Stimulated activated CD4-positive, alpha-beta T cell treated with anti-CD3 and anti-CD28 coated beads, Interleukin-12 subunit alpha, Interleukin-12 subunit beta, amount 100 ng/mL, for 24 hours (primary cell): ENCODE measurements around the gene EVI2B.
"Not testable (repeated sequence)": the region's sequence is repeated elsewhere in the genome, so short reads cannot be mapped to it uniquely, and the experiment has no call there.

Source experiments
- DNase-seq, 2 experiments: peaks; one replicate each; pipeline ENCODE4 v3.0.0-alpha.2; 2020; ENCODE audit warnings: low read depth in 2 of 2

Gene EVI2B

GRCh38 chr17:31313982-31314781 lies at the start of gene EVI2B:
Gene EVI2B, minus strand, starts transcription at chr17:31314054. Its CDS starts 8,445 bp downstream, at chr17:31305609.
- DNase-seq: no peak

DNA sequence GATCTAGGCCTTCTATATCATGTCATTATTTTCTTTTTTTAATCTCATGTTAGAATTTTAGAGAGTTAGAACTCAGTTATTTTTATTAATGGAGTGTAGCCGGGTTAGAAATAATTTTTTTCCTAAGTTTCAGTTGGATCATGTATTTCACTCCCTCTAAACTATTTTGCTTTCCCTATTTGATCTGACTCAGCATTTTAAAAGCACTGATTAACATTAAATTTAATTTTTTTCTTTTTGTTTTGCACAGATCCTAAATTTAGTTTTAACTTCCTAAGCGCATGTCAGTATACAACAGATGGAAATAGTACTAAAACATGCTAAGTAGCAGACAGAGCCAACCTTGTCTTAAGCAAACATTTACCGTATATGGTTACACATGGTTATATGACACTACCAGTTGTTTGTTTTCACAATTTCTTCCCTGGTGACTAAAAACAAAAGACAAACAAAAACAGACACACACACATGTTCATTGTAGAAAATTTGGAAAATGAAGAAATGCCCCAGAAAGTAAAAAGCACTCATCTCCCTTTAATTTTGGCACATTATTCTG lies 44.1 kb upstream of the EVI2B start:
- DNase-seq: no peak

DNA sequence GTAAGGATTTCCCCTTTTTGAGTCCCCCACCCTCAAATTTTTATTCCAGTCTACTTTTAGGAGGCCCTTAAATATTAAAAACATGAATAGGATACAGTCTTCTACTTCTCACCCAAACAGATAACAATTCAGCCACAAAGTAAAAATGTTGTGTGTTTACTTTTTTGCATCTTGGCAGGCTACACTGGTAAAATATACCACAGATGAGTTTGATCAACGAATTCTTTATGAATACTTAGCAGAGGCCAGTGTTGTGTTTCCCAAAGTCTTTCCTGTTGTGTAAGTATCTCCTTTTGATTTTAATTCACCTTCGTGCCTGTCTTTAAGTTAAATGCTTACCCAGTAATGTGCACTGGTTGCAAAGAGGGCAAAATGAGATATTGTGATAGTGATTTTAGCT lies 43.2 kb upstream of the EVI2B start:
- no peak for DNase-seq

- no peak for DNase-seq
These were observed 42.1 kb upstream of the EVI2B start for GRCh38 chr17:31355935-31356334.

- no peak for DNase-seq
These were observed 35.6 kb upstream of the EVI2B start for GRCh38 chr17:31349454-31349853.

GRCh38 chr17:31345191-31345747 lies 31.4 kb upstream of the EVI2B start:
- DNase-seq: not testable (repeated sequence)

GRCh38 chr17:31339906-31340661 lies 26.2 kb upstream of the EVI2B start:
- DNase-seq: no peak

- no peak for DNase-seq
These were observed 15.4 kb upstream of the EVI2B start for GRCh38 chr17:31329221-31329620.

DNA sequence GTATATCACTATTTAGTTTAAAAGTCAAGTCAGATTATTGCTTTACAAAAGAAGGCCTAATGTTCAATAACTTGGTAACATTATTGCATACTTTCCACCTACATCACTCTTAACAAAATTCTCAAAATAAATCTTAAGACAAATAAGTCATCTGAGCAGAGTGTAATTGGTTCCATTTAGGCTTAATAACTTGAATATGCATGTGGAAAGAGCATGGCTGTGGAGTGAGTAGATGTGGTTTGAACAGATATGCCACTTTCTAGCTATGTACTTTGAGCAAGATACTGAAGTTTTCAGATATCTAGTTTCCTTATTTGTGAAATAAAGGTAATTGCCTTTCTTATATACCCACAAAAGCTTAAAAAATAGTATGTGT lies 14.3 kb upstream of the EVI2B start:
- no peak for DNase-seq

- DNase-seq: no peak
These were observed 13.8 kb upstream of the EVI2B start for GRCh38 chr17:31327534-31328159.

DNA sequence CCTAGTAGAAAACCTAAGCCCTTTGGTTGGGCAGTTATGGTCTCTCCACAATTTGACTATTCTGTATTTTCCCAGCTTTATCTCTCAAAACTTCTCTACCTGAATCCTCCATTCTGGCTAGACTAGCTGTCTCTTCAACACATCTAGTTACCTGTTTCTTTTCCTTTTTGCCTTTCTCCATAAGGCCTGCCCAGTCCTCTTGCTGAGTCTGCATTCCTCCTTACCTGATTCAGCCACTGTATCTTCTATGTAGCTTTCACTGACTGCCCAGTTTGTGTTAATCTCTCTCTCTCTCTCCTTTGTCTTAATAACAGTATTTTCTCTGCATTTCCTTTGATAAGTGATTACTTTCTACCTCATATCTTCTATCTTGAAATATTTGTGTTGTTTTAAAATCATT lies 9.7 kb upstream of the EVI2B start:
- DNase-seq: no peak

- DNase-seq: no peak
These were observed 8.1 kb upstream of the EVI2B start for GRCh38 chr17:31321966-31322365.

DNA sequence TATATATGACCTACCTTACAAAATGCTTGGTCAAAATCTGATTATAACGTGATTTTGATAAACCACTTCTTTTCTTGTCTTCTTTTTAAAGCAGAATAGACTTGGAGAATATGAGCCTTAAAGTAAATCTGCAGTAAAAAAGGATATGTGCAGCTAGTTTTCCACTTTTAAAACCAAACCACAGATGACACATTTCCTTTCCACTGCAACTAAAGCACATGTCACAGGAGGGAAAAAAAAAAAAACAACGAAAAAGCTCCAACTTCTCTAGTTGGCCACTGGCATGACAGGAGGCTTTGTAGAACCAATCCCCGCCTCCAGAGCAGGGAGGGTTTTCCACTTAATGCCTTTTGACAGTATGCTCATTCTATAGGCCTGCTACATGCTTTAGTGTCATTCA lies 7.6 kb upstream of the EVI2B start, which contains the start of gene EVI2A:
Gene EVI2A, minus strand, starts transcription at position 142 of the 400 bp plus-strand sequence. CDS start 2,609 bp downstream, outside the sequence.
- DNase-seq: peak; percentile 50 to 66

DNA sequence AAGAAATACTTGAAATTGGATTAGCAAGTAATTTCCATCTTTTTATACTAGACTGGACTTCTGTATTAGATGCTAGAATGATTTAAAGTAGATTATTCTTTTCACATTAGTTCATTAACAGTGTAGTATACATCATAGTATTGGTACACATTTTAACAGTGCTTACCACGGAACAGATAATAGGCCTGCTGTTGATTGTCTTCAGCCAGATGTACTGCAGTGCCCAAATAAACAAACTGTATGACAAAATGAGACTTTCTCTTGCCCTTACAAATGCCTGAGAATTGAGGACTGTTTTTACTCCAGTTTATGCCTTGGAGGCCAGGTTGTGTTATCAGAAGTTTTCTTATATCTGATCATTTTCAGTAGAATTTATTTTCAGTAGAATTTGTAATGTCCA lies 6.9 kb upstream of the EVI2B start:
- no peak for DNase-seq

- DNase-seq: no peak
These were observed 6.4 kb upstream of the EVI2B start for GRCh38 chr17:31320241-31320640.

DNA sequence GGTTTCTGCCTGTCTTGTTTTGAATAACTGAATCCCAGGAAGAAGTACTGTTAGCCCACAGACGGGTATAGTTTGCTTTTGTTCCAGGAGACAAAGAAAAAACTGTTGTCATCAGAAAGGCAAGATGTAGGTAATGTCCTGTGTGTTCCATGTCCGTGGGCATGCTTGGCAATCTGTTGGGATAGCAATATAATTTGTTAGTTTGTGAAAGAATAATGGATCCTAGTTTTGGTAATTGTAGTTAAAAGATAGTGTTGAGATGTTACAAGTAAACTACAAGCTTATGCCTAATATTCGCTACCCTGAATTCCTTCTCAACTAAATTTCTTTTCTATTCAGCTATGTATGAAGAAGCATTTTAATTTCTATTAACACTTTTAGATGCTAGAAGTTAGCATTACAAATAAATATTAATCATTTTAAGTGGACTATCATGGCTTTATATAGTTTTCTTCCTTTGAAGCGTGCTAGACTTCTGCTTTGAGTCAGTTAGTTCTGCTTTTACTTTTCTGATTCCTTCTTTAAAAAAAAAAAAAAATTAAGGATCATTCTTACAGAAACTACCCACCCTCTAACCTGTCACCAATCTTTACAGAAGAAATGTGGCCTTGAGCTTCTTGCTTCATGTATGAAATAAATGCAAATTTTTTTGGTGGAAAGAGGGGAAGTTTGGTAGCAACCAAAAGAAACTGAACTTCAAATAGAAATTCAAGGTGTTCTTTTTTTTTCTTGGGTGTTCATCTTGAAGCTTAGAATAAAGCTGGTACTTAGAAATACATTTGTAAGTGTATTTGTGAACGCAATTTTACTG lies 5.2 kb upstream of the EVI2B start:
- no peak for DNase-seq

DNA sequence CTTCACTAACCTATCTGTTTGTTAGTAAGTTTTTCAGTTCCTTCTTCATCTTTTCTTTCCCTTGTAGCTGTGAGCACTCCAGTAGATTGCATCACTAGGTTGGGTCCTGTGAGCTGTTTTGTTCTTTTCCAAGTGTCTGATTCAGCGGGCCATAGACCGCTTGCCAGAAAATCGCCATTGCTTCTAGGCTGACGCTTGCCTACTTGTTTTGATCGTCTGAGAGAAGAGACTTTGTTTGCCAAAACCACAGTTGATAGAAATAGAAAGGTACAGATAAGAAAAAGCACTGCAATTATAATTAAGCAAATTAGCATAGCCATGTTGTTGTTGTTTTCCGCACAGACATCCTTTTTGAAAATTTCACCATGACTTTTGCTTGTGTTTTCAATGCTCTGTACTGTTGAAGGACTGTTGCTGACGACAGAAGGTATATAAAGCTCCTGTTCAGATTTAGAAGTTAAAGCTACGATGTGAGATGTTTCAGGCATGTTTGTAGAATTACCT lies 4.5 kb upstream of the EVI2B start:
- DNase-seq: peak in 1 of 2 experiments; percentile 31

DNA sequence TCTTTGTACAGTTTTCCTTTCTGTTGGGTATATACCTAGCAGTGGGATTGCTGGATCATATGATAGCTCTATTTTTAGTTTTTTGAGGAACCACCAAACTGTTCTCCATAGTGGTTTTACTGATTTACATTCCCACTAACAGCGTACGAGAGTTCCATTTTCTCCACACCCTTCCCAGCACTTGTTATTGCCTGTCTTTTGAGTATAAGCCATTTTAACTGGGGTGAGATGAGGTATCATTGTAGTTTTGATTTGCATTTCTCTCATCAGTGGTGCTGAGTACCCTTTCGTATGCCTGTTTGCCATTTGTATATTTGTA lies 887 bp upstream of the EVI2B start:
- DNase-seq: no peak

DNA sequence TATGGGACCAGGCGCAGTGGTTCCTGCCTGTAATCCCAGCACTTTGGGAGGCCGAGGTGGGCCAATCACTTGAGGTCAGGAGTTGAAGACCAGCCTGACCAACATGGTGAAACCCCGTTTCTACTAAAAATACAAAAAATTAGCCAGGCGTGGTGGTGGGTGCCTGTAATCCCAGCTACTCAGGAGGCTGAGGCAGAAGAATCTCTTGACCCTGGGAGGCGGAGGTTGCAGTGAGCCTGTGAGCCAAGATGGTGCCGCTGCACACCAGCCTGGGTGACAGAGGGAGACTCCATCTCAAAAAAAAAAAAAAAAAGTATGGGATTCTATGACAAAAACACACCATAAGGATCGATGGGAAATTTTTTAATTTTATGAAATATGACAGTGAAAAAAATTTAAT lies 1.6 kb downstream of the EVI2B start:
- not testable (repeated sequence) for DNase-seq

DNA sequence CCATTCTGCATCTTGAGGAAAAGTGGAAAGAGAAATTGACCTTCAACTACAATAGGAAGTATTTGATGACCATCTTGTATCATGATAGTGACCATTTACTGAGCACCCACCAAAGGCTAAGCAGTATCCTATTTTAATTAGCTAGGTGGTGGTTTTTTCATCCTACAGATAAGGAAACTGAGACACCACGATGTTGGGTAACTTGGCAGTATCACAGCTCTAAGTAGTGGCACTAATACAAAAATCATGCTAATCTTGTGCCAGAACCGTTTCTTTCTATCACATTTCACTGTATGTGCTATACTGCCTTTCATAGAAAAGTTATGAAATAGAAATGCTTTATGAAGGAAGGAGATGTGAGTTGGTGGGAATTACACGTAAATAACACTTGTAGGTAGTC lies 2.3 kb downstream of the EVI2B start:
- no peak for DNase-seq

- no peak for DNase-seq
These were observed 3.0 kb downstream of the EVI2B start for GRCh38 chr17:31310886-31311285.
